Rectal smooth muscle tissue (tissue), 1 donor: Measurements from ENCODE around the gene DRD4.

Experiments
- H3K27ac ChIP-seq: one replicate; pipeline ENCODE4 v1.7.0; 2013; ENCODE audit warnings: low read depth, low read length, inconsistent platforms
- H3K27me3 ChIP-seq: one replicate; pipeline ENCODE4 v1.7.0; 2013; ENCODE audit warnings: low read length; ENCODE audit not compliant: control insufficient read depth, insufficient read depth
- H3K36me3 ChIP-seq: one replicate; pipeline ENCODE4 v1.7.0; 2013; ENCODE audit warnings: low read length; ENCODE audit not compliant: control insufficient read depth, insufficient read depth
- H3K4me1 ChIP-seq: one replicate; pipeline ENCODE4 v1.7.0; 2013; ENCODE audit warnings: low read length; ENCODE audit not compliant: control insufficient read depth, insufficient read depth
- H3K4me3 ChIP-seq: one replicate; pipeline ENCODE4 v1.7.0; 2013; ENCODE audit warnings: low read length
- H3K9ac ChIP-seq: one replicate; pipeline ENCODE4 v1.7.0; 2013; ENCODE audit warnings: low read length

Gene DRD4

GRCh38 chr11:618856-619627 is 18.0 kb upstream of the DRD4 start:
- Histone ChIP-seq H3K27ac (no peak overlapping the region), H3K27me3 (no peaks in the 10 kb centered on the region), H3K36me3 (peaks cover 4% of the 10 kb centered on the region), H3K4me3 (no peak overlapping the region), H3K9ac (no peak overlapping the region), H3K4me1 (peaks cover 4% of the 10 kb centered on the region)

- Histone ChIP-seq H3K4me3 (no peak overlapping the region), H3K9ac (no peak overlapping the region), H3K27me3 (no peaks in the 10 kb centered on the region), H3K36me3 (peaks cover 4% of the 10 kb centered on the region), H3K27ac (no peak overlapping the region), H3K4me1 (peaks cover 4% of the 10 kb centered on the region)
These were observed 17.4 kb upstream of the DRD4 start for GRCh38 chr11:619628-620050.

GRCh38 chr11:620201-620600 is 16.9 kb upstream of the DRD4 start:
- Histone ChIP-seq H3K36me3 (peaks cover 4% of the 10 kb centered on the region), H3K27ac (no peak overlapping the region), H3K4me3 (no peak overlapping the region), H3K4me1 (peaks cover 1% of the 10 kb centered on the region), H3K27me3 (no peaks in the 10 kb centered on the region), H3K9ac (no peak overlapping the region)

GRCh38 chr11:620935-621814 is 15.9 kb upstream of the DRD4 start:
- no peak overlapping the region for H3K9ac ChIP-seq
- H3K4me3 ChIP-seq: no peak overlapping the region
- H3K27me3 ChIP-seq: no peaks in the 10 kb centered on the region
- H3K27ac ChIP-seq: no peak overlapping the region
- H3K4me1 ChIP-seq: no peaks in the 10 kb centered on the region
- peaks cover 4% of the 10 kb centered on the region for H3K36me3 ChIP-seq

GRCh38 chr11:621838-622237 is 15.2 kb upstream of the DRD4 start:
- Histone ChIP-seq H3K27me3 (no peaks in the 10 kb centered on the region), H3K27ac (no peak overlapping the region), H3K36me3 (peaks cover 4% of the 10 kb centered on the region), H3K4me1 (no peaks in the 10 kb centered on the region), H3K9ac (no peak overlapping the region), H3K4me3 (no peak overlapping the region)

- H3K27ac ChIP-seq: no peak overlapping the region
- H3K36me3 ChIP-seq: peaks cover 4% of the 10 kb centered on the region
- no peak overlapping the region for H3K9ac ChIP-seq
- no peaks in the 10 kb centered on the region for H3K4me1 ChIP-seq
- no peak overlapping the region for H3K4me3 ChIP-seq
- no peaks in the 10 kb centered on the region for H3K27me3 ChIP-seq
These were observed 13.7 kb upstream of the DRD4 start for GRCh38 chr11:623349-623869.

GRCh38 chr11:623999-624704 is 12.9 kb upstream of the DRD4 start:
- Histone ChIP-seq H3K27ac (no peak overlapping the region), H3K27me3 (no peaks in the 10 kb centered on the region), H3K36me3 (peaks cover 3% of the 10 kb centered on the region), H3K4me3 (peak overlapping the region; percentile 48), H3K9ac (peak overlapping the region; percentile 30), H3K4me1 (no peaks in the 10 kb centered on the region)

GRCh38 chr11:624705-625635 is 12.1 kb upstream of the DRD4 start, which contains the start of gene CDHR5:
Gene CDHR5 (minus strand): TSS chr11:624955. CDS start chr11:624902, 53 bp downstream.
- Histone ChIP-seq H3K4me1 (no peaks in the 10 kb centered on the region), H3K27ac (no peak within 1 kb of the TSS), H3K36me3 (no peaks in the 10 kb centered on the region), H3K9ac (peak within 1 kb of the TSS; percentile 30), H3K4me3 (peak within 1 kb of the TSS; percentile 48), H3K27me3 (no peaks in the 10 kb centered on the region)

GRCh38 chr11:625636-626268 is 11.3 kb upstream of the DRD4 start:
- no peak overlapping the region for H3K27ac ChIP-seq
- no peak overlapping the region for H3K4me3 ChIP-seq
- no peak overlapping the region for H3K9ac ChIP-seq
- no peaks in the 10 kb centered on the region for H3K4me1 ChIP-seq
- H3K27me3 ChIP-seq: no peaks in the 10 kb centered on the region
- H3K36me3 ChIP-seq: no peaks in the 10 kb centered on the region

GRCh38 chr11:626475-627307 is 10.4 kb upstream of the DRD4 start, which contains the start of gene SCT:
Gene SCT (minus strand): TSS chr11:627181. CDS start chr11:627143, 38 bp downstream.
- H3K27ac ChIP-seq: no peak within 1 kb of the TSS
- H3K4me3 ChIP-seq: no peak within 1 kb of the TSS
- H3K36me3 ChIP-seq: no peaks in the 10 kb centered on the region
- no peaks in the 10 kb centered on the region for H3K4me1 ChIP-seq
- H3K9ac ChIP-seq: no peak within 1 kb of the TSS
- no peaks in the 10 kb centered on the region for H3K27me3 ChIP-seq
